GM12878 (cell line): ENCODE results near the gene CFAP74.

Experiments
- ASH2L ChIP-seq: fragments of 300-600, 200-600 bp; sonication (generic); IDR thresholded peaks from 2 replicates; pipeline ENCODE4 v1.6.1; 2017; ENCODE audit warnings: low read depth, mild to moderate bottlenecking, borderline replicate concordance
- CBX3 ChIP-seq: fragments of 200-600 bp; sonication (generic); IDR thresholded peaks from 2 replicates; pipeline ENCODE4 v1.6.1; 2016; ENCODE audit warnings: low read depth, borderline replicate concordance
- EP300 ChIP-seq, 2 experiments: fragments of 150-350 bp in 1 of 2; IDR thresholded peaks; 2 replicates each; pipeline ENCODE4 v1.6.1; 2011 to 2012; ENCODE audit warnings: low read depth in 2 of 2, low read length in 2 of 2, borderline replicate concordance in 1 of 2, improper control_type of control experiment in 1 of 2, inconsistent platforms in 1 of 2; ENCODE audit not compliant: control insufficient read depth in 1 of 2
- NFYB ChIP-seq: IDR thresholded peaks from 2 replicates; pipeline ENCODE4 v1.6.1; 2011; ENCODE audit warnings: low read depth, mild to moderate bottlenecking, low read length, improper control_type of control experiment, moderate library complexity; ENCODE audit not compliant: insufficient read depth
- TF ChIP-seq, protein P1 (sequence below), 3 experiments: IDR thresholded peaks in 2 of 3; conservative IDR thresholded peaks in 1 of 3; 2 replicates each; pipeline ENCODE4 v1.5.1; 2011; ENCODE audit warnings: low read depth in 3 of 3, low read length in 3 of 3, mild to moderate bottlenecking in 3 of 3, control low read depth in 2 of 3, moderate library complexity in 2 of 3, inconsistent platforms in 1 of 3, mixed read lengths in 1 of 3; ENCODE audit not compliant: control insufficient read depth in 2 of 3, insufficient read depth in 1 of 3; ENCODE audit errors: extremely low read depth in 1 of 3

DNA sequence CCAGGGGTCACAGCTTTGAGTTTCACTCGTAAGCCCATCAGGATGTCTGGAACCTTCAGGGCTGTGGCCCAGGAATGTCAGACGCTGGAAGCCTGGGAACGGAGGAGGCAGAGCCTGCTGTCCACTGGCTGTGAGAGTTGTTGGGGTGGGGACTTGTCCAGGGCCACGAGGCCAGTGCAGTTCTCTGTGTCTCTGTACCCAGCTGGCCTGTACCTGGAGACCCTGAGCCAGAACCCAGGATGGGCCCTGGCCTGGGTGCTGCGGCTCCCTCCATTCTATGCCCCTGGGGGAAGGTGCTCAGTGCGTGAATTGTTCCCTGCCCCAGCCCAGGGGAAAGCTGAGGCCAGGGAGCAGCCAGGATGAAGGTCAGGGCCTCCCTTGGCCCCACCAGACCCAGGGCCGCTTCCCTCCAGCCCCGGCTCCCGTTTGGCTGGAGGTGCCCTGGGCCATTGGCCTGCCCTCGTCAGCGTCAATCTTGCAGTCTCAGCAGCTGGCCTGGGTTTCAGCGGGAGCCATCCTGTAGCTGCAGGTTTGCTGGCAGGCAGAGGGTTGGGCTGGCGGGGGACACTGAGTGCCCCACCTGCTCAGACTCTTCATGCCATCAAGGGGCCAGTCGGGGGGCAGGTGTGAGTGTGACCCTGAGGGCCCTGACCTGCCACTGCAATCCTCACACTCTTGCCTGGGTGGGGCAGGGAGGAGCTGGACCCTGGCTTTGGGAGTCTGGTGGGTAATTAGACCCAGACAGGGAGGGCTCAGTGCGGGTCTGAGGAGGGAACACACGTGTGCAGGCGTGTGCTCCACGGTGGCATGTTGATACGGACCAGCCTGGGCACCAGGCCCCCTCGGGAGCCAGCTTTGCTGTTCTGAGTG lies 89.2 kb downstream of the CFAP74 start:
- TF ChIP-seq EP300 (IDR thresholded peaks at IDR 0.05; ENCODE audit: borderline replicate concordance in 1 of 2, control insufficient read depth in 1 of 2, low read depth in 2 of 2, low read length in 2 of 2) (no peak), CBX3 (no peak), ASH2L (no peak), NFYB (no peak)
- TF ChIP-seq, protein P1, sequence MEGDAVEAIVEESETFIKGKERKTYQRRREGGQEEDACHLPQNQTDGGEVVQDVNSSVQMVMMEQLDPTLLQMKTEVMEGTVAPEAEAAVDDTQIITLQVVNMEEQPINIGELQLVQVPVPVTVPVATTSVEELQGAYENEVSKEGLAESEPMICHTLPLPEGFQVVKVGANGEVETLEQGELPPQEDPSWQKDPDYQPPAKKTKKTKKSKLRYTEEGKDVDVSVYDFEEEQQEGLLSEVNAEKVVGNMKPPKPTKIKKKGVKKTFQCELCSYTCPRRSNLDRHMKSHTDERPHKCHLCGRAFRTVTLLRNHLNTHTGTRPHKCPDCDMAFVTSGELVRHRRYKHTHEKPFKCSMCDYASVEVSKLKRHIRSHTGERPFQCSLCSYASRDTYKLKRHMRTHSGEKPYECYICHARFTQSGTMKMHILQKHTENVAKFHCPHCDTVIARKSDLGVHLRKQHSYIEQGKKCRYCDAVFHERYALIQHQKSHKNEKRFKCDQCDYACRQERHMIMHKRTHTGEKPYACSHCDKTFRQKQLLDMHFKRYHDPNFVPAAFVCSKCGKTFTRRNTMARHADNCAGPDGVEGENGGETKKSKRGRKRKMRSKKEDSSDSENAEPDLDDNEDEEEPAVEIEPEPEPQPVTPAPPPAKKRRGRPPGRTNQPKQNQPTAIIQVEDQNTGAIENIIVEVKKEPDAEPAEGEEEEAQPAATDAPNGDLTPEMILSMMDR (IDR thresholded peaks at IDR 0.05 in 2 of 3, conservative IDR thresholded peaks at IDR 0.05 in 1 of 3; ENCODE audit: control insufficient read depth in 2 of 3, extremely low read depth in 1 of 3, insufficient read depth in 1 of 3, low read depth in 3 of 3, low read length in 3 of 3), result no peak
